GM21447 (cell line): ENCODE data around the gene PICK1.

Experiments used
- ATAC-seq: cut with Tn5 transposase; IDR thresholded peaks from one replicate; pipeline ENCODE4 v1.9.1; 2021; ENCODE audit not compliant: unreplicated experiment

Gene PICK1

DNA sequence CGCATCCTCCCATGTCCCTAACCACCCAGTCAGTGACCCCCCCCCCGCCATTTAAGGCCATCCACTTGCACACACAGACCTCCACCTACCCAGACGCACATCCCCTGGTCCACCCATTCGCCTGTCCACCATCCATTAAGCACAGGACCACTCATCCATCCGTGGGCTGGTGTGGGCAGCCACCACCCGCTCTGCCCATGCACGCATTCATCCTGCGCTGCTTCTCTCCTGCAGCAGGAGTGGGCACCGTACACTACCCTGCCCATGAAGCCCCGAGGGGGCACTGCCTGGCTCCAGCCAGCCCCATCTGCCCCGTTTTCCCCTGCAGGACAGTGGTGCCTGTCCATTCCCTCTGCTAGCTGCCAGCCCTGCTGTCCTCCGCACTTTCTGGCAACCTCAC, 30.7 kb downstream of the PICK1 start:
- no peak for ATAC-seq

DNA sequence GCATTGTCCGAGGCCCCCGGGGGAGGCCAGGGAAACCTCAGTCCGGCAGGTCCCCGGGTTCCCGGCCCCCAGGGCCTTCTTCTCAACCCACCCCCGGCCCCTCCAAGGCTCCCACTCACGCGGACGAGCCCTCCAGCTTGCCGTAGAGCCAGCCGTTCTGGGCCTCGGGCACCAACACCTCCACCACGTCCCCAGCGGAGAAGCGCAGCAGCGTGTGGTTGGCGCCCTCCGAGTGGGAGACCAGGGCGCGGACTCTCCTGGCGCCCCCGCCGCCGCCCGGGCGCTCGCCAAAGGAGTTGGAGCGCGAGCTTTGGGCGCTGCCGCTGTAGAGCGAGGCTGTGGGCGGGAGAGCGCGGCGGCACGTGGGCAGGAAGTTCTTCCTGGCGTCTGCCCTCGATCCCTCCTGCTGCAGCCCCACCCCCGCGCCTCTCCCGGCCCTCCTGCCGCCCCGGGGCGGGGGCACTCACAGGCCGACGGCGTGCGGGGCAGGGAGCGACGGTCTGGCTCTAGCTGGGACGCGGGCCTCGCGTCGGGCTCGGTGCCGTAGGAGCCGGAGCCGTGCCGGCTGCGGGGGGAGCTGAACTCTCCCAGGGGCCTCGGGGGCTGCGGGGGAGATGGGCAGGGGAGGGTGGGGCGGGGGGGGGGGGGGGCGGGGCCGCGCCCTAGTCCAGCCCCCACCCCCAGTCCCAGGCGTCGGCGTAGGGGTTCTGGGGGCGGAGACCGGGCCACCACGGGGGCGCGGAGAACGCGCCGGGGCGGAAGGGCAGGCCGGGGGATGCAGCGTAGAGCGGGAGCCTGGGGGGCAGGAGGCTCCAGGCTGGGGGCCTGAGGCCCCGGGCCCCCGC, 31.6 kb downstream of the PICK1 start:
- no peak for ATAC-seq

DNA sequence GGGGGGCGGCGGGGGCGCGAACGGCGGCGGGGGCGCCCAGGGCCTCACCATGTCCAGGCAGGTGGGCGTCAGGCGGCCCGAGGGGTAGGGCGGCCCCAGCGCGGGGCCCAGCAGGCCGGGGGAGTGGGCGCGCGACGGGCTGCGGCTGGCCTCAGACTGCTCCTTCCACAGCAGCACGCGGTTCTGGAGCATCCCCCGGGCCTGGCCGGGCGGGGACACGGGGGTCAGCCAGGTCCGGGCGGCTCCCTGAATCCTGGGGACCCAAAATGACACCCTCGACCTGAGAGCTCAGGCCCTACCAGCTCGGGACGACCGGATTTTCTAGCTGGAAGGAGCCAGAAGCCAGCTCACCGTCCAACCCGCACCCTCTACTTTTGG, 32.3 kb downstream of the PICK1 start:
- no peak for ATAC-seq

DNA sequence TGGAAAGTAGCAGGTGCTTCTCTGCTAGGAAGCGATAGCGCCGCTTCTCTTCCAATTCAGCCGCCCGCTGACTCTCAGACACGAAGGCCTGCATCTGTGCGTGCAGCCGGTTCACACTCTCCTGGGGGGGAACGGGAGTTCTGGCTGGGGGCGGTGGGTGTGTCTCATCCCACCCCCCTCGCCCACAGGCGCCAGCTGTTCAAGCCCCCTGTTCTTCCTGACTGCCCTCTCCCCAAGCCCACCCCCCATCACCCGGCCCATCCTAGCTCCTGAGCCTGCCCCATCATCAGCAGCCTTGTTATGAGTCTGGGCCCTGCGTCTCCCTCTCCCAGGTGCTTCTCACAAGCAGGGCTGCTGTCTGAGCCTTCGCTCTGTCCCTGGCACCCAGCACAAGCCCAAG, 39.9 kb downstream of the PICK1 start:
- no peak for ATAC-seq

DNA sequence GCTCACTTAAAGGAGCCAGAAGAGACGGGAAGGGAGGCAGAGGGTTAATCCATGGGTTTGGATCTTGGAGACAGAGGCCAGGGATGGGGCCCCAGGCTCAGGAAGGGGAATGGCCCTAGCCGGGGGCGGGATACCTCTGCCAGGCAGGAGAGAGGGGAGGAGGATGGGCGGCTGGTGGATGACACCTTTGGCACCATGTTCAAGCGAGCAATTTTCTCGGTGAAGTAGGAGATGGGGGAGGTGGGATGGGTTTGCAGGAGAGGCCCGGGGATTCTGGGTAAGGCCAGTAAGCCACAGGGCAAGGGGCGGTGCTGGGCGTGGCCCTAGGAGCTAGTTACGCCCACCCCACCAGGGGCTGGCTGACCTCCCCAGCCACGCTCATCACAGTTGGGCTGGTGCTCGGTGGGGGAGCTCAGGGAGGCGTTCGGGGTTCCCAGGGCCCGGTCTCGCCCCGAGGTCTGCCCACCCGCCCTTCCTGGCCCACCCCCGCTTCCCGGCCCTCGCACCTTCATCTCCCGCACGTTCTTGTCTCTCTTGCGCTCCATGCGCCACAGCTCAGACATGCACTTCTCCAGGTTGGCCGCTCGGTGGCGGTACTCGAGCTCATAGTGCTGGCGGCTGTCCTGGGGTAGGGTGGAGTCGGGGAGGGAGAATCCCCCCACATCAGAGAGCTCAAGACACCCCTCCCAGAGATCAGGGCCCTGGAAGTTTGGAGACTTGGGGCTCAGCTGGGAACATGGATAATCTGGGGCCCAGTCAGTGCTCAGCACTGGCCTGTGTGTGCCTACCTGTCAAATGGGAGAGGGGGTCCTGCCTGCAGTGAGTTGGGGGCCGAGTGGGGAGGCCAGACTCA, 40.6 kb downstream of the PICK1 start:
- no peak for ATAC-seq

DNA sequence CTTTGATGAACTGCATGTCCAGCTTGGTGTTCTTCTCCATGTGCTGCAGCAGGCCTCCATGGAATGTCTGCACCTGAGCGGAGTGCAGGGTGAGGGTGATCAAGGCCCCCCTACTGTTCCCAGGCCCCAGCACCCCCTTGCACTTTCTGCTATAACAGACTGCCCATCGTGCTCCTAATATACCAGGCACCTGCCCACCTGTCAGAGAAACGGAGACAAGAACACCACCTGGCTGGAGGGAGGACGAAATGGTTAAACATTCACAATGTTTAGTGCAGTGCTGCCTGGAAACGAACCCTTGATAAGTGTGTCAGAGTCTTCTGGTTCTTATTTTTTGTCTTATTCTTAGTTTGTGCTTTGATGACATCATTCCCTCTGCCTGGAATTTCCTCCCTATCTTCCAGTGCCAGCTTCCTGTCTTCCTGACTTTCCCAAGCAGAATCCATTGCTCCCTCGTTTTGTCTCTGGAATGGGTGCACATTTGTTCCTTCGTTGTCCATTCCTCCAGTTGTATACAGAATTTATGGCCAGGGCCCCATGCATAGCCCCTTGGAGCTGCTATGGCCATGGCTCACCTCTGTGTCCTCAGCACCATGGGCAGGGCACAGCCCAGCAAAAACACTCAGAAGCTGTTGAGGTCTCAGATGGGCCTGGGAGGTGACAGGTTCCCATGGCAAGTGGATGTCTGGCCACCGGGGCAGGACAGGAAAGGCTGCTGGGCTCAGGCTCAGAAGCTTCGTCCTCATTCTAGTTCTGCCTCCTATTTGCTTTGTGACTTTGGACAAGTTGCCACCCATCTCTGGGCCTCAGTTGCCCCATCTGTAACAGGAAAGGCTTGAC, 41.4 kb downstream of the PICK1 start:
- no peak for ATAC-seq

DNA sequence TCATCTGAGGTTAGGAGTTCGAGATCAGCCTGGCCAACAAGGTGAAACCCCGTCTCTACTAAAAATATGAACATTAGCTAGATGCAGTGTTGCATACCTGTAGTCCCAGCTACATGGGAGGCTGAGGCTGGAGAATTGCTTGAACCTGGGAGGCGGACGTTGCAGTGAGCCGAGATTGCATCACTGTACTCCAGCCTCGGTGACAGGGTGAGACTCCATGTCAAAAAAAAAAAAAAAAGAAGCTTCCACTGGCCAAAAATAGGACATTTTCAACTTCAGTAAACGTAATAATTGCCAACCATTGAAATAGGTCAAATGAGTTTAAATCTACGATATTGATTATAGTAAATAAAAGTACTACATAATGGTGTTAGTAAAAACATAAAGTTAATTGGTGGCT, 46.4 kb downstream of the PICK1 start:
- no peak for ATAC-seq

DNA sequence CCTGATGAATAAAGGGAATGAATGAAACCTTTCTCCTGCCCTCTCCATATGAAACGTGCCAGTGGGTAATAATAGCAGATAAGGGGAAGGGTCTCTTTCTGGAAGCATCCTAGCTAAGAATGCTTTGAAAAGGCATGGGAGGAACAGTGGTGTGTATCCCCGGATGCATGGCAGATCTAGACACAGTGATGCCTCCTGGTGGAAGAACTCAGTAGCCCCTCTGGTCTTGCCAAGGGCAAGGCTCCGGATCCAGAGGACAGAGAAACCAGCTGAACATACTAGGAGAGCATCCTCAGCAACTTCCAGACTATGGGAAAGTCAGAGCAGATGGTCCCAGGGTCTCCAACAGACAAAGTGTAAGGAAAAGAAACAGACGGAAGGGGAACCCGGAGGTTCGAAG, 46.9 kb downstream of the PICK1 start:
- ATAC-seq = no peak

DNA sequence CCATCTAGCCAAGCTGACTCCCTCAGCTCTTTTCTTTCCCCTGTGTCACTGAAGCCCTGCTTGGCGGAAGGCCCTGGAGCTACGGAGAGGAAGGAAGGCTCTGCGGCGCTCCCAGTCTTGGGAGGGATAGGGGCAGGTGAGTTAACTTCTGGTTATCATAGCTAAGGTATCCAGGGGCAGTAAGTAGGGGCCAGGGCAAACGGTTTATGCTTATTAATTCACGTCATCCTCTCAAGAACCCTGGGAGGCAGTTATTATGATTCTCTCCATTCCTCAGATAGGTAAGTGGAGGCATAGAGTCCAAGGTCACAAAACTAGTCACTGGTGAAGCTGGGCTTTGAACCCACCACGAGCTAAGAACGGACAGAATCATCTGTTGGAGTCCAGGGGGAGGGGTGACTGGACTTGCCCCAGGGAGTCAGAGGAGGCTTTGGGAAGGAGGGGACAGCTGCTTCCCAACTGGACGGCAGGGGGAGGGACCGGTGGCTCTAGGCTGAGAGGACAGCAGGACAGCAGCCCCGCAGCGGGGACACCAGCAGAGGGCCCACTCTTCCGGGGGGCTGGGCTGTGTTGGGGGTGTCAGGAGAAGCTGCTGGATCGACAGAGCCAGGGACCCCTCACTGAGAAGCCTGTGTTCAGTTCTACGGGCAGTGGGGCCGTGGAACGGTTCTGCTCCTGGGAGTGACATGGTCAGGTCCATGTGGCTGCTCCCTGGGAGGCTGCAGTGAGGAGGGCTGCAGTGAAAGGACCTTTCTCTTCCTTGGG, 49.8 kb downstream of the PICK1 start:
- no peak for ATAC-seq

DNA sequence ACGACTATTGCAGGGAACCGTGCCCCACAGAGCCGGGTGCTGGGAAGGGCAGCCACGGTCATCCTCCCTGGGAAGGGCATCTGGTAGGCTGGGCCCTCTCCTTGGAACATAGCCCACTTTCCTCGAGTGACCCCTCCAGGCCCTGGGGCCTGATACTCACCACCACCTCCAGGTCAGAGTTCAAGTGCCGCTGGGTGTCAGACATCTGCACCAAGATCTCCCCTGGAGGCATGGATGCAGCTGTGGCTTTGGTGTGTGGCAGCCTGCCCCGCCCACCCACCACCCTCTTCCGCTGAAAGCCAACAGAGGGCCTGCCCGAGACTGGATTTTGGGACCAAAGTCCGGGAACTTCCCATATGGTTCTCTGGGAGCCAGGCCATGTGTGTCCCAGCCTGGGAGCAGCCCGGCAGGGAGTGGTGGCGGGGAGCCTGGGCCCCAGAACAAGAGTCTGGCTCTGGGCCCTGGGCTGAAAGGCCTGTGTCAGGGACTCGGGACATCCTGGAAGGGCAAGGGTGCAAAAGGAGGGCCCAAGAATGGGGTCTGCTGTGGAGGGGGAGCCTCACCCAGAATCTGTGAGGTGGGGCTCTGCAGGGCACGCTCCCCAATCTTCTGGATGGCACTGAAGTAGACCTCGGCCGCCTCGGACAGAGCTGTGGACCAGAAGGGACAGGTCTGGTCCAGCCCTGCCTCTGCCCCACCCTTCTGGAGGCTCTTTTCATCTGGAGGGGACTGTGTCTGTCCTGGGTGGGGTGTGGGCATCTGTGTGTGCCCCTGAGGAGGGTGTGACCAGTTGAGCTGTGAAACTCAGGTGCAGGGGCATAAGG, 50.7 kb downstream of the PICK1 start:
- no peak for ATAC-seq

DNA sequence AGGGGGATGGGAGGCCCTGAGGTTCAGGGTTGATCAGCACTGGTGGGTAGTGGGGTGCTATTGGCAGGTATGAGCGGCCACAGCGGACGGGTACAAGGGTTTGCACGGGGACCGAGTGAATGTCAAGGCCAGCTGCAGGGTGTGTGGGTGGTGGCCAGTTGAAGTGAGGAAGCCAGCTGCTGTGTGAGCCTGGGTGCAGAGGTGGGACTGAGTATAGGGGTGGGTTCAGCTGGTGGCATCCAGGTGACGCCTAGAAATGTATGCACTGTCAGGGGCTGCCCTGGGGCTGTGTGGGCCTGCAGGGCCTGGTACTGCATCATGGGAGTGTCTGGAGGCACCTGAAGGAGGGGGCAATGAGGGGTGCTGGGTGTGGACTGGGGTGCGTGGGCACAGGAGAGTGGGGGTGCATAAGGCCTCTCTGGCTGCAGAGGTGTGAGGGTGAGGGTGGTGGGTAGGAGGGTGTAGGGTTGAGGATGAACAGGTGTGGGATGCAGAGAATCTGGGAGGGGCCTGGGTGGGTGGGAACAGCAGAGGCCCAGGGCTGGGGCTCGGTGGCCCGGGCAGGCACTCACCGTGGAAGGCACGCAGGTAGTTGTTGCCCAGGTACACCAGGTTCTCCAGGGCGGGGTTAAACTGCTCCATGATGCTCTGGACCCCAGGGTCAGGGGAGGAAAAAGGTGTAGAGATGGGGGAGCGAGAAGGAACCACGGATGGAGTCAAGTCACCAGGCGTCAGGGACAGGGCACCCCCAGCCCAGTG, 51.5 kb downstream of the PICK1 start:
- ATAC-seq = no peak

DNA sequence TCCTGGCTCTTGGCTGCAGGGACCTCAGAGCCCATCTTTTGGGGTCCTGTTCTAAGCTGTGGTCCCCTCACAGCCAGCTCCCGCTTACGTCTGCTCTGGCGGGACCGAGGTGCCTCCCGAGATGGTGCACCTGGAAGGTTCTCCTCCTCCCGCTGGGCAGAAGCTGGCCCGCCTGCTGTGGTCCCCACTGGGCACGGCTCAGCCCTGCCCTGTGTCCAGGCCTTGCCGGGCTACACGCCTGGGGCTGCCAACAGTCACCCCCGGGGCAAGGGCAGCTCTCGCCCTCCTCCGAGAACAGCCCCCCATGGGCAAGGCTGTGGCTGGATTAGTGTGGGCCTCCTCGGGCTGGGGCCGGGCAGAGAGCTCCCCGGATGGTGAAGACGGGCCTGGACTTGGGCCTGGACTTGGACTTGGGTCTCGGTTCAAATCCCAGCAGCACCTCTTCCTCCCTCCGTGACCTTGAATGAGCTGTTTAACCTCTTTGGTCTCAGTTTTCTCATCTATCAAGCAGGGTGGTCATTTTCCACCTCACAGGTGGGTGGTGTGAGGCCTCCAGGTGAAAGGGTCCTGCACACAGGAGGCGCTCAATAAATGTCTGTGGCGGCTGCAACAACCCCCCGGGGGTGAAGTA, 52.3 kb downstream of the PICK1 start:
- no peak for ATAC-seq

DNA sequence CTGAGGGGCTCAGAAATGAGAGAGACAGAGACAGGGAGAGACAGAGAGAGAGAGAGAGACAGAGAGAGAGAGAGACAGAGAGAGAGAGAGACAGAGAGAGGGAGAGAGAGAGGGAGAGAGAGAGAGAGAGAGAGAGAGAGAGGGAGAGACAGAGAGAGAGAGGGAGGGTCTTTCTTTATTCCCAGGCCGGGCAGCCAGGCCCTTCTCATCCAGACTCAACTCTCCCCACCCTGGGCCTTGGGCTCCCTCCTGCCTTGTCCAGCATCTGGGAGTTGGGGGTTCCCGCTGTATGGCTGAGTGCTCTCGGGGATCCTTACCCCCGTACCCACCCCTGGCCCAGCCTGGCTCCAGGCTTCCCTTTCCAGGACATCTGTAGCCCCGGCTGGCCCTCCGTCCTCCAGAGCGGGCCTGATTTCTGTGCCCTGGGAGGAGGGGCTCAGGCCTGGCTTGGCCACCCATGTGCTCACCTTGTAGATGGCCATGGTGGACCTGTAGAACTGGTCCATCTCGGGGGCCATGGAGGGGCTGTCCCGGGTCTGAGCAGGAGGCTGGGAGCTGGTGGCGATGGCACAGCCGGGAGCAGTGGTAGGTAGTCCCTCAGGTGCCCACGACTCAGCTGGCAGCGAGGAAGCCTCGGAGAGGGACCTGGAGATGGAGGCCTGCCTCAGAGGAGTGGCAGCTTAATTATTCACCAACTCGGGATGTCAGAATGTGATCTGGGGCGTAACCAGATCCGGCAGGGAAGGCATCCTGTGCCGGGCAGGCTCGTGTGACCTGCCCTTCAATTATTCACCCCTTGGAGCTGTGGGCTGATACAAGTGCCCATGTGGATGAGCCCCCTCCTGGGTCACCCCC, 53.0 kb downstream of the PICK1 start, which contains the start of gene BAIAP2L2:
BAIAP2L2 (minus strand) TSS at position 677 of the 855 bp plus-strand sequence; CDS start at position 518, 159 bp downstream.
- no peak for ATAC-seq

DNA sequence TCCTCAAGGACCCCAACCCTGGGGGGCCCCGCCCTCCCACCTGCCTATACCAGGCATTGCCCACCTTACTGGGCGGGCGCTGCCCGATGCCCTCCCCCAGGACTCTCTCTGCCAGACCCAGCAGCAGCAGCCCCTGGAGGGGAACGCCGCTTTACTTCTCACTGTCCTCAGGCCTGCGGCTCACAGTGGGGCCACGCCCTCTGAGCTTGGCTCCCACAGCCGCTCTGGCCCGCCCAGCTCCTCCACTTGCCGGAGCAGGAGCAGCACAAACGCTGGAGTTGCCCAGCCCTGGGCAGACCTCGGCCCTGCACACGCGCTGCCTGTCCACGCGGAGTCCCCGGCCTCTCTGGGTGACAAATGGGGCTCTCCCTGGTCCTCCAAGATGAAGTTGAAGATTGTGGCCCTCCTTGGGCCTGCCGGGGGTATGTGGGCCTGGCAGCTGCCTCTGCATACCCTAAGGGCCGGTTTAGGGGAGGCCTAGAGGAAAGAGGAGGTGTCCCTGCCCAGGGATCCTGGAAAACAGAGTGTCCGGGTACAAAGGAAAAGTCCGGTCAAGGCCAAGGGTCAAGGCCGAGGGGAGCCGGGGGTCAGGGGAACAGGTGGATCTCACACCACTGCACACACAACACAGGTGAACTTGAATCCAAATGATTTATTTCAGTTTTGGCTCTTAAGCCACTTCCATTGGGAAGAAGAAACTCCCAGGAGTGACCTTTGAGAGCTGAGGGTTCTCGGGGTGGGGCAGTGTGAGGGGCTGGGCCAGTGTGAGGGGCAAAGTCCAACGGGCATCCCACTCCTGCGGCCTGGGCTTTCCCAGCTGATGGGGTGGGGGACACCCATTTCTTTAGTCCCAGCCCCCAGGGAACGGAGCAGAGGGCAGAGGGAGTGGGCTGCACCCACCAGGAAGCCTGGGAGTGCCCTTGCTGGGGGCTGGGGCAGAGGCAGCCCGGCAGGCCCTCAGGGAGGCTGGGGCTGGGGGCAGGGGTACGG, 54.0 kb downstream of the PICK1 start:
- ATAC-seq = no peak

DNA sequence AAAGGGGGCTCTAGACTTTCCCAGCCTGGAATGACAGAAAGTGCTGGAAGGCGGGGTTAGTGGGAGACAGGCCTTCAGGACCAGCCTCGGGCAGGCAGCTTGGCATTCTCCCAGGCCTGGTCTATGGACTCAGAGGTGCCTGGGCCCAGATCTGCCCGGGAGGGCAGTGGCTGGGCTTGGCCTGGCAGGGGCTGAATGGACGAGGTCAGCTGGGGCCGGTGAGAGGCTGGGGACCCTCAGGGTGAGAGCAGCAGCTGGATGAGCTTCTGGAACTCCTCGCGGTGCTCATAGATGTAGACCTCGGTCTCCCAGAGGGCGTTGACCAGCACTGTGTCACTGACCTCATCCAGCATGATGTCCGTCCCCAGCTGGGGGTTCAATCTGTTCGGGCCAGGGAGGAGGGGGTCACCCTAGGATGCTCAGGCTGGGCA, 54.7 kb downstream of the PICK1 start:
- no peak for ATAC-seq

DNA sequence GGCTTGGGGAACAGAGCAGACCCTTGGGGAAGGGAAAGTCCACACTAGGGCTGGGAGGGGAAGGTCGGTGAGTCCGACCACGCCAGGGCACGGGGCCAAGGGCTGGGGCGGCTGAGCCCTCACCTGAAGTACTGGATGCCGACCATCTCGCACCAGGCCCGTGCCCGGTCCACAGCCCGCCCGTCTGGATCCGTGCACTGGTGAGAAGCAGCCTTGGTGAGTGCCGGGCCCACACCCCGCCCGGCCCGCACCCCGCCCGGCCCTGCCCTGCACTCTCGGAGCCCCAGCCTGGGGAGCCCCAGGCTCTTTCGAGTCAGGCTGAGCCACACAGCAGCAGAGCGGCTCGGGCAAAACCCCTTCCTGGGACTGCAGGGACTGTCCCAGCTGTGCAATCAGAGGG, 55.2 kb downstream of the PICK1 start:
- ATAC-seq = no peak
